ENCODE measurements around the gene CCDC66.

DNA sequence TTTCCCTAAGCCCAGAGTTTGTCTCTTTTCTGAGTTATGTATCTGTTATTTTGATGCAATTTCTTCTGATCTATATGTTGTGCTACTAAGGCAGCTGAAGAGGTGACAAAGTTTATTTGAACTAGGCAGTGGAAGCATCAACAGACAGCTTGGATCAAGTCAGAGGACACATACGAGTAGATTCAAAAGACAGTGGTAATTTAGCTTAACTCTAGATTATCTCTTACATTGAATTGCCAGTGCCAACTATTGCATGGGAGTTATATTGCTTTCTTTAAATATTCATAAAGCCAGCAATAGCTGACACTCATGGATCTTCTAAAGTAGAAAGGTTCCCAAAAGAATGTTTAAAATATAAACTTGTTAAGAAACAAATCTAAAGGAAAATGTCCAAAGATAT is 37.3 kb upstream of the CCDC66 start:
- TF ChIP-seq TCF12 (IDR thresholded peaks at IDR 0.05; ENCODE audit: low read depth, low read length) (no peak), TEAD4 (IDR thresholded peaks at IDR 0.05; ENCODE audit: low read depth, low read length) (no peak)
